GM11168 (cell line): ENCODE measurements around the gene WDR74.

ENCODE experiments used
- in situ Hi-C: fragments of 300-500 bp; cut with MboI; formaldehyde crosslinking; loops from one replicate; pipeline ENCODE4 v1.12.0; 2022; ENCODE audit warnings: low sequenced_read_pairs; ENCODE audit not compliant: unreplicated experiment

WDR74 gene

DNA sequence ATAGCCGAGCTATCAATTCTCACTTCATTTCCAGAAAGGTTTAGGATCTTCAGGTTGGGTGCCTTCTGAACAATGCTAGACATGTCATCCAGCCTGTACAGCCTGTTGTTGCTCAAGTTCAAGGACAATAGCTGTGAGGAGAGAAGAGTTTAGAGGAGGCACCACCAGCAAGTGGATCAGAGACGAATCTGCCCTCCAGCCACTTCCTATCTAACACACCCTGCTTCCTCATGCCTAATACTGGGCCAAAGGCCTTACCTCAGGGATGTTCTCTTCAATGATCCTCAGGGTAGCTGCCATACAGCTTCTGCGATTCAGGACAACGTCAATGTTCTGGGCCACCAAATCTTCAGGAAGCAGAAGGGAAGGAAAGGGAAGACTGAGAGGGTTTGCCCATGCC lies 38.3 kb downstream of the WDR74 start:
- in situ Hi-C loops = no loop called here

DNA sequence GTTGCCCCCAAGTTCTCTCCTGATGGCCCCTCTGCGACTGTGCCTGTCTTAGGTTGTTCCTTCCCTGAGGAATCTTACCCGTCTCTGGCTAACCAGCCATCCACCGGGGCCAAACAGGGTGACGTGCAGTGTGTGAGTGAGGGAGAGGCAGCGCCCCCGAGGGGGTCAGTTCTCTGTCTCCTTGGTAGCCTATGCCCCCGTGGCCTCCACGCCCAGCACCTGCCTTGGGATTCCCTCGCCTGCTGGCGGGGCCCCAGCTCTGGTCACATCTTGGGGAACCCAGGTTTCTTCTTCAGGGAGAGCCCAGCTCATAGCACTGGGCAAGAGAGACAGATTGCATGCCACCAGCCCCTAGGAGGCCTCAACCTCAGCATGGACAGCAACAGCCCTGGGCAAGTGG lies 39.9 kb downstream of the WDR74 start:
- in situ Hi-C loops = no loop called here

- in situ Hi-C loops = no loop called here
Measured at GRCh38 chr11:62796281-62796680, 43.1 kb downstream of the WDR74 start.

DNA sequence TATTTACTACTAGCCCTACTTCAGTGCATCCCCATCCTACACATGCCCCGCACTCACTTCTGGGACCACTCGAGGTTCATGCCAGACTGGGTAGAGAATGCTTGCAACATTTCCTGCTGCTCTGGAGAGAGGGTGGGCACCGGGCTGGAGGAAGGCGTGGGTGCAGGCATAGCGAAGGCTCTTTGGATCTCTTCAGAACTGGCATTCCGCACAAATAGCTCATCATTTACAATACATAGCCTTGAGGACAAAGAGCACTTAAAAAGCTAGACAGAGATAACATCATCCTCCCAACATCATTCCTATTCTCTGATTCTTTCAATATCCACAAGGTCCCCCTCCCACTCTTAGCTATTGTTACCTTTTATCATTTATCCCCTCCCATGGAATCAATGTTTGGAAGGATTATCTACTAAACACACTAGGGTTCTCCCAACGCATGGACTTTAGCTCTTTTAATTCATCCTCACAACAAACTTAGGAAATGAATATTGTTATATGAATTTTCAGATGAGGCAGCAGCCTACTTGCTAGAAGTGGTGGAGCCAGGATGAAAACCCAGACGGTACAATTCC lies 45.1 kb downstream of the WDR74 start:
- in situ Hi-C loops = no loop called here

- in situ Hi-C loops = no loop called here
Measured at GRCh38 chr11:62792202-62792575, 47.2 kb downstream of the WDR74 start.

GRCh38 chr11:62791501-62792201 lies 47.7 kb downstream of the WDR74 start, which contains the start of gene TMEM223:
TMEM223 (minus strand) TSS chr11:62792006; CDS start chr11:62791994, 12 bp downstream.
- in situ Hi-C loops = no loop called here

DNA sequence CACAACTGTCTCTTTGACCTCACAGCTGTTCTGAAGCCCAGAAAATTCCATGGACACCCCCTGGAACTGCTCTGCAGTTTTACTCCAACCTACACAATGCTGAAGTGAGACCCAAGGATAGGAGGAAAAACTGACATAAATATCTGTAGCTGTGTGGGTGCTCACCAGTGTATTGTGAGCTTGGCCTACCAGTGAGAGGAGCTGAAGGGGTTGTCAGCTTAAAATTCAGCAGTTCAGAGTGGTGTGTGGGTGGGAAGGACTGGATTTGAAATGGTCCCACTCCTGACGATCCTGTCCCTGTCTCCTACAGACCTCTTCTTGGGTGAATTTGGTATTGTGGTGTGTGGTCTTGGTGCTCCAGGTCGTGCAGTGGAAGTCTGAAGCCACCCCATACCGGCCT lies 49.8 kb downstream of the WDR74 start:
- in situ Hi-C loops = no loop called here

DNA sequence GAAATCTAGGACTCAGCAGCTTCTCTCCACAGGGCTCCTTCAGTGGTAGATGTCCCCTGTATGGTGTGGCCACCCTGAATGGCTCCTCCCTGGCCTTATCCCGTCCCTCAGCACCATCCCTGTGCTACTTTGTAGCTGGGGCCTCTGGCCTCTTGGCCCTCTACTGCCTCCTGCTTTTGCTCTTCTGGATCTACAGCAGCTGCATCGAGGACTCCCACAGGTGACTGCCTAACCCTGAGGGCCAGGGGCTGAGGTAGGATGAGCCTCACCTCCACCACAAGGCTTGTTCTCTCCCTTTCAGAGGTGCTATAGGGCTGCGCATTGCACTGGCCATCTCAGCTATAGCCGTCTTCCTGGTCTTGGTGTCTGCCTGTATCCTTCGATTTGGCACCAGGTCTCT lies 50.4 kb downstream of the WDR74 start:
- in situ Hi-C loops = no loop called here

GRCh38 chr11:62787005-62787759 lies 52.2 kb downstream of the WDR74 start, which contains the start of gene TMEM179B:
TMEM179B (plus strand) TSS chr11:62787402; CDS start chr11:62787432, 30 bp downstream.
- in situ Hi-C loops = no loop called here

- in situ Hi-C loops = no loop called here
Measured at GRCh38 chr11:62786318-62787004, 52.9 kb downstream of the WDR74 start.
